ENCODE results near the gene SP140L. TPM values are rescaled to one million over a fixed set of nuclear protein-coding genes. Genes with fewer than 3 reads are reported as not detected.

SP140L gene
- total and polyA plus RNA-seq, 10 donors = 32.0 to 85.7 (median 59.3) TPM

DNA sequence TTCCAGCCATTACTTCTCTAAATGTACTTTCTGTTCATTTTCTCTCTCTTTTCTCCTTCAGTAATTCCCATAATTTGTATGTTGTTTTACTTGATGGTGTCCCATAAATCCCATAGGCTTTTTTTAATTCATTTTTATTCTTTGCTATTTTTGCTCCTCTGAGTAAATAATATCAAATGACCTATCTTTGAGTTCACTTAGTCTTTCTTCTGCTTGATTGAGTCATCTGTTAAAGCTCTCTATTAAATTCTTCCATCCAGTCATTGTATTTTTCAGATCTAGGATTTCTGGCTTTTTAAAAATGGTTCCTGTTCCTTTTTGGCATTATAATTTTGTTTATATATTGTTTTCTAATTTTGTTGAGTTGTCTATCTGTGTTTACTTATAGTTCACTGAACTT is 102.5 kb downstream of the SP140L start:
- intact Hi-C loops (cut with DNase I; ENCODE audit: low total_unique reads) = loop anchor here (10.0 kb wide), 1 partner anchor 45 kb away; no protein-coding TSS in a partner anchor
- peaks cover 8 to 38% (median 28%) of the 10 kb centered on the region in 8 donors for H3K9me3 ChIP-seq
- no peak for DNase-seq
- TF ChIP-seq POLR2AphosphoS5 (IDR thresholded peaks at IDR 0.05) (no peak), POLR2A (IDR thresholded peaks at IDR 0.05) (no peak)
- TF ChIP-seq, protein P1, sequence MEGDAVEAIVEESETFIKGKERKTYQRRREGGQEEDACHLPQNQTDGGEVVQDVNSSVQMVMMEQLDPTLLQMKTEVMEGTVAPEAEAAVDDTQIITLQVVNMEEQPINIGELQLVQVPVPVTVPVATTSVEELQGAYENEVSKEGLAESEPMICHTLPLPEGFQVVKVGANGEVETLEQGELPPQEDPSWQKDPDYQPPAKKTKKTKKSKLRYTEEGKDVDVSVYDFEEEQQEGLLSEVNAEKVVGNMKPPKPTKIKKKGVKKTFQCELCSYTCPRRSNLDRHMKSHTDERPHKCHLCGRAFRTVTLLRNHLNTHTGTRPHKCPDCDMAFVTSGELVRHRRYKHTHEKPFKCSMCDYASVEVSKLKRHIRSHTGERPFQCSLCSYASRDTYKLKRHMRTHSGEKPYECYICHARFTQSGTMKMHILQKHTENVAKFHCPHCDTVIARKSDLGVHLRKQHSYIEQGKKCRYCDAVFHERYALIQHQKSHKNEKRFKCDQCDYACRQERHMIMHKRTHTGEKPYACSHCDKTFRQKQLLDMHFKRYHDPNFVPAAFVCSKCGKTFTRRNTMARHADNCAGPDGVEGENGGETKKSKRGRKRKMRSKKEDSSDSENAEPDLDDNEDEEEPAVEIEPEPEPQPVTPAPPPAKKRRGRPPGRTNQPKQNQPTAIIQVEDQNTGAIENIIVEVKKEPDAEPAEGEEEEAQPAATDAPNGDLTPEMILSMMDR (IDR thresholded peaks at IDR 0.05 in 8 of 11, conservative IDR thresholded peaks at IDR 0.05 in 3 of 11) = no peak
- H3K27ac ChIP-seq = peak overlapping the region in 1 of 8 donors; percentile 80
- H3K36me3 ChIP-seq = peaks cover 0 to 75% (median 30%) of the 10 kb centered on the region in 6 donors
- H3K4me3 ChIP-seq = no peak overlapping the region
- H3K4me1 ChIP-seq = peaks cover 27 to 91% (median 57%) of the 10 kb centered on the region in 6 donors
- H3K27me3 ChIP-seq (replicated peaks in 1 of 7) = no peaks in the 10 kb centered on the region

DNA sequence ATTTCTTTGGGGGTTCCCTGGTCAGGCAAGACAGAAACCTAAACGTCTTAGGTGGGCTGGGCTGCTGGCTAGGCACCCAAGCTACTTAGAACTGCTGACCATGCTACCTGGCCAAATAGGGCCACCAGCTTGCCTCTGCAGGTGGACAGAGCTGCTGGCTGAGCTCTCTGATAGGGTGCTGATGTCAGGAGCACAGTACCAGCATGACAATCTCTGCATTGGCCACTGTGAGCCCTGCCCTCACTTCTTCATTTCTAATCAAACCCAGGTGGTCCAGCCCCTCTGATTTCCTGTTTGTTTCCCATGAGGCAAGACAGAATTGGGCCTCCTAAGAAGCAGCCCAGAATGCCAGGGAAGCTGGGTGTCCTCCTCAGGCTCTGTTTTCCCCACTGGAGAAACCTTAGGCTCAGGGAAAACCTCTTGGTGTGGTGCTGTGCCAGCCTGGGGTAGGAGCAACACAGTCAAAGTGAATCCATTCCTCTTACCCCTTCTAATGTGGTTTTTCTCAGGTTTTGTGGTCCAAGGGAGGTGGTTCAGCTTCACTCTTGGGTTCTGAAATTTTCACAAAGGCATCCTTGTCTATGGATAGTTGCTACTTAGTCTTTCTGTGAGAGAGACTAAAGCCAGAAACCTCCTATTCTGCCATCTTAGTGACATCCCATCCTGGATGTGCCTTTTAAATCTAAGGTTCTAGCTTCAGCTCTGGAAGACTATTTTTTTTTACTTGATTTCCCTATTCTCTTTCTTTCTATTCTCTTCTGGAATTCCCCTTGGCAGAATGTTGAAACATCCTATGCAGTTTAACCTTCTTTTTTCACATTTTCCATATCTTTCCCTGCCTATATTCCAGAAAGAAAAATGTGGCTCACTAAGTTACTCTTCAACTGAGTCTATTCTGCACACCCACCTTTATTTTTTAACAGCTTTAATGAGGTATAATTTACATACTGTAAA is 104.2 kb downstream of the SP140L start:
- peaks cover 0 to 80% (median 35%) of the 10 kb centered on the region in 6 donors for H3K36me3 ChIP-seq
- peak overlapping the region in 1 of 8 donors; percentile 25 for H3K4me3 ChIP-seq
- H3K27me3 ChIP-seq (replicated peaks in 1 of 7) = no peaks in the 10 kb centered on the region
- peaks cover 20 to 85% (median 47%) of the 10 kb centered on the region in 6 donors for H3K4me1 ChIP-seq
- DNase-seq = no peak
- H3K9me3 ChIP-seq = peaks cover 8 to 46% (median 37%) of the 10 kb centered on the region in 8 donors
- TF ChIP-seq POLR2A (IDR thresholded peaks at IDR 0.05) (no peak), POLR2AphosphoS5 (IDR thresholded peaks at IDR 0.05) (no peak)
- TF ChIP-seq, protein P1 (IDR thresholded peaks at IDR 0.05 in 8 of 11, conservative IDR thresholded peaks at IDR 0.05 in 3 of 11) = no peak
- 55 to 86% (median 79%) methylated on average over 1 of the region's 1 CpG for WGBS, 5 donors
- H3K27ac ChIP-seq = peak overlapping the region in 7 of 8 donors; percentile 8 to 80 (median 54)
- intact Hi-C loops (cut with DNase I; ENCODE audit: low total_unique reads) = no loop called here

DNA sequence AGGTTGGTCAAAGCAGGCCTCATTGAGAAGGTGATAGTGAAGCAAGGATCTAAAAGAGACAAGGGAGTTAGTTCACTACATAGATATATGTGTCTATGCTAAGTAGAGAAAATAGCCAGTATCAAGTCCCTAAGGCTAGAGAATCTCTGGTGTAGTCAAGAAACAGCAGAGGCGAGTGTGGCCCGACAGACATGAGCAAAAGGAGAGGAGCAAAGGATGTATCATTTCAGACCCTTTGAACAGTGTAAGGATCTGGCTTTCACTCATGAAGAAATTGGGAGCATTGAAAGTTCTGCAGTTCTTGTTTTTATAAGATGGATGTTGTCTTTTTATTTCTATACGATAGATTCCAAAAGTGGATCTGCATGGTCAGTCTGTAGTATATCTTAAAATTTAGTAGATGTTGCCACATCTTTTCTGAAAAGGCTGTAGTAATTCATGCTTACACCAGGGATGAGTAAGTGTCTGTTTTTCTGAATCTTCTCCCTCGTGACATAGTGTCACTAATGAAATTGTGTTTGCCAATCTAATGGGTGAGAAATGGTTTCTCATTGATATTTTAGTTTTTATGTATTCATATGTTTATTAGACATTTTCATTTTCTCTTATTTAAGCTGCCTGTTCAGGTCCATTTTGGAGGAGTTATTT is 107.8 kb downstream of the SP140L start:
- no peak for TF ChIP-seq POLR2A (IDR thresholded peaks at IDR 0.05)
- TF ChIP-seq, protein P1 (IDR thresholded peaks at IDR 0.05 in 8 of 11, conservative IDR thresholded peaks at IDR 0.05 in 3 of 11) = no peak
- TF ChIP-seq POLR2AphosphoS5 (IDR thresholded peaks at IDR 0.05) = no peak
- no peak for DNase-seq
- intact Hi-C loops (cut with DNase I; ENCODE audit: low total_unique reads) = no loop called here
- H3K27me3 ChIP-seq (replicated peaks in 1 of 7) = no peaks in the 10 kb centered on the region
- peak overlapping the region in 6 of 8 donors; percentile 9 to 69 (median 44) for H3K27ac ChIP-seq
- no peak overlapping the region for H3K4me3 ChIP-seq
- H3K4me1 ChIP-seq = peaks cover 23 to 71% (median 47%) of the 10 kb centered on the region in 6 donors
- H3K9me3 ChIP-seq = peaks cover 2 to 44% (median 24%) of the 10 kb centered on the region in 8 donors
- peaks cover 0 to 74% (median 16%) of the 10 kb centered on the region in 6 donors for H3K36me3 ChIP-seq
- 69 to 81% (median 71%) methylated on average over 4 of the region's 4 CpGs for WGBS, 5 donors
